DMS53 (cell line): ENCODE results near the gene HOXA2.
A peak's percentile ranks its signal among the peaks of the same experiment; 100 is the strongest.

Experiments used
- DNase-seq: peaks from one replicate; lab custom pipeline; 2025; lab: John Stamatoyannopoulos, UW

Gene HOXA2

DNA sequence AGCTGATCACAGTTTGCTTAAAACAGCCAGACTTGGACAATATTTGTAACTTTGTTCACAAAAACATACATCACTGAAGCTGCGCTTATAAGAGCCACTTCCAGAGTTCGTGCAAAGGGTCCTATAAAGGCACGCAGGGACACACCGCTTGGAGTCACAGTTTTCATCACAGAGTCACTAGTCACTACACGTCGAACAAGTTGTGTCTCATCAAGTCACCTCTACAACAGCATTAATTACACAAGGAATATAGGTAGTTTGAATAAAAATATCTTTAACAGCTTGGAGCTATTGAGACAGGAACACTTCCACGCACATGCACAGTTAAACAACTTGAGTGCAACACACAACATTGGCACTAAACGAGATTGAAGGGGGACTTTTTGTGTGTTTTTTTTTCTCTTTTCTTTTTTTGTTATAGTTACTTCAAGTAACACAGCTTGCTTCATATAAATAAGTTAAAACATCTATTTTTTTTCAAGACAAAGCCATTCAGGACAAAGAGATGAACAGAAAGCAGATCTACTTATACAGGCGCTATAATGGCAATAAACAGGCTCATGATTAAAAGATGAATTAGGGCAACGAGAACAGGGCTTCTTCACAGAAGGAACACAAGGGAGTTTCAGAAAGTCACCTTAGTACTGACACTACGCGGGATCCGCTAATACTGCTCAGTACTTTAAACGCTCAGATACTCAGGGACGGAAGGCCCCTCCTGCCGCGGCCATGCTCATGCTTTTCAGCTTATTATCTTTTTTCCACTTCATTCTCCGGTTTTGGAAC is 38.8 kb upstream of the HOXA2 start:
- no peak for DNase-seq

DNA sequence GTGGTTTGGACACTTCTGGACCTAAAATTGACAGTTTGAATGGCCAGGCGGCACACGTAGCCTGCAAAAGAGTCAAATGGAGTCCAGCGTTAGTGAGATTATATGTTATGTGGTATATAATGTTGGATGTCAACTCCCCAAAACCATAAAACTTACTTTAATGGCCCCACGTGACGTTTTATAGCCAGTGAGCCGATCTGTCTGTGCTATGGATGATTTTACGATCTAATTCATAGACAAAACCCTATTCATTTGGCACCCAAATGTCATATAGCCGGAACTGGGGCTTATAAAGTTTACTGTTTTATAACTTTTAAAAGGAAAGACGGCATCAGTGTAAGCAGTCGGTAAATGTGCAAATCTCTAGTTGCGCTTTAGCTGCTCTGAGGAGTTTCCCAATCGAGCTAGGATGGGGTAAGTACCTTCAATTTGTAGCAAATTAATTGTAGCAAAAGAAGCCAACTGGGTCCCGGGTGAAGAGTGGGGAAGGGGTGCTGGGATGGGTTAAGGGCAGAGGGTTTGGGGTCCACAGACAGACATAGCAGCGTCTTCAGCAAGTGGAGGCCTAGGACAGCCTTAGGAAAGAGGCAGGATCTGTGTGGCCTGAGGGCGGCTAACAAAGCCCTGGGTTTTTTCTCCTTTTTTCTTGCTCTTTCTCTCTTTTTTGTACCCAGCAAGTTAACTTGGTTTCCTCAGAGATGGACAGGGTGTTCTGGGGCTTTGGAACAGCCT is 37.8 kb upstream of the HOXA2 start:
- no peak for DNase-seq

DNA sequence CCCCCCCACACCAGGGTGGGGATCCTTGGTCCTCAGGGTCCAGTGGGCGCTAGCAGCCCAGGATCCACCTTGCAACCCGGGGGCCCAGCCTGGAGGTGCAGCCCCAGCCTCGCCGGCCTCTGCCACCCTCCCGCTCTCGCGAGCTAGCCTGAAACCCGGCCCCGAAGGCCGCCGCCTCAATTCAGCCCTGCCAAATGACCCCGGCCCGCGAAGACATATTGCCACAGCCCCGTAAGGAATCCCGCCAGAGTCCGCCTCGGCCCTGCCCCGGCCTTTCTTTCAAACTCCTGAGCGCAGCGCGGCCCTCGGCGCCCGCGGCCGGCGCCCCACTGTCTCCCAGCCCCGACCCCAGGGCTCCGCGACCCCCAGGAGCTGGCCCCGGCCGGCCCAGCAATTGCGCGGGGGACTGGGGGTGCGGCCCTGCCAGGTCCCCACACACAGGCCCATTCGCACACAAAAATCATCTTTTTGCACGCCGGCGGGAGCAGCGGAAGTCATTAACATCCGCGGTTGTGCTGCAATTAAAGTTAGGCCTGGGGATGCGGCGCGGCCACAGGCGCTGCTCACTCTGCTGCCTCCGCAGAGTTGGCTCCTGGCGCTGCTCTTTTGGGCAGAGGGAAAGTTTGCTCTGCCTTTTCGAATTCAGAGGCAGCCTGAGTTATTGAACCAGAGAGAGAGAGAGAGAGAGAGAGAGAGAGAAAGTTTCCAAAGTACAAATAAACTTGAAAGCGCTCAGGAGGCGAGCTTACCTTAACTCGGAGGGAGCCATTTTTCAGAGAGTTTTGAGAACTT is 37.0 kb upstream of the HOXA2 start:
- DNase-seq: no peak

DNA sequence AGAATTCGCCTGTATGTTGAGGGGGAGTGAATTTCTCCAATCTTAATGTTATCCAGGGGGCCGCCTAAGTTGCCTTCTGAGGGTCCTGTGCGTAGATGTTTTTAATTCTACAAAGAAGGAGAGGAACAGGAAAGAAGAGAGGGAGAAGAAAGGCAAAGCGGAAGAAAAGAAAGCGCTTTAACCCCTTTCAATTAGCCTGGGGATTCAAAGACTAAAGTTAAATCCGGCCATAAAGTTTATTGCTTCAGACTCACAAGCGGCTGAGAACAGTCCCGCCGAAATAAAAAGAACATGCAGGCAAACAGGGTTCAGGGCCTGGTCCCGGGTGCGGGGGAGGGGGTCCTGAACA is 36.5 kb upstream of the HOXA2 start:
- no peak for DNase-seq

DNA sequence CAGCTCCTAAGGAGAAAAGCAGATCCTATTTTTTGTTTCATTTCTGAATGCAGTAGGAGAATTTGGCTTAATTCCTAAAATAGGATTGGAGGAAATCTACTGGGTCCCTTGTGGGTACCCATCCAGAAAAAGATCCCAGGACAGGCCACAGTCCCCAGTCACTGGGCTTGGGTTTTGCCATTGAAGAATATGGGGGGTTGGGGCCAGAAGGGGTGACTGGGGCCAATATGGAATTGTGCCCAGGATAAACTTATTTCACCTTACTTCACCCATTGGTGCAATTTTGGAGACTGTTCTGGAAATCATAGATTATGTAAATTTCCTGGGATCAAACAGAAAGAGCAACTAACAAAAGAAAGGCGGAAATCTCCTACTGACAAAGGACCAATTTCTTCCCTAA is 36.0 kb upstream of the HOXA2 start:
- no peak for DNase-seq

DNA sequence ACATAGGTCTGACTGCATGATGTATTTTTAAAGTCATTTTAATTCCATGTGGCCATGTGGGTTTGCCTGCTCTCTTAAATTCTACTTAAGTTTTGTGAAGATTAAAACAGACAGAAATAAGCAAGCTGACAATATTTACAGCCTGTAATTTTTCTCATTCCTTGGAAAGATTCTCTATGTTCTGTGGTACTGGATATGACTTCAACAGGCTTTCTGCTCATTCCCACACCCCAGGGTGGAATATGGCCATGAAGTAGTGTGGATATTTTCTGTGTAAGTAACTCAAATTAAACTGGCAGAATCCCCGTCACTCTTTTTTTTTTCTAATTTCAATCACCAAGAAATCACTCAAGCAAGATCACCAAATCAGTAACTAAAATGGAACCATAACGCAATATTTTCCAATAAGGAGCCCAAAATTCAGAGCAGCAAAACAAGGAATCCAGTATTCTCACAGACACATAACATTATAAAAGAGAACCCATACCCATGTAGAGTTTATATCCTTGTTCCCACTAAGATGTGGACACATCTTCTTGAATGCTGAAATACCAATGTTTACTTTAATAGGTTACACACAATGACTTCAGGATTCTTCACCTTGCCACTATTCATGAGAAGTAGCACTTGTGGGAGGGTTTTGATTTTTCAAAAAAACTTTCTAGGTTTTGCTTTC is 35.3 kb upstream of the HOXA2 start:
- no peak for DNase-seq

DNA sequence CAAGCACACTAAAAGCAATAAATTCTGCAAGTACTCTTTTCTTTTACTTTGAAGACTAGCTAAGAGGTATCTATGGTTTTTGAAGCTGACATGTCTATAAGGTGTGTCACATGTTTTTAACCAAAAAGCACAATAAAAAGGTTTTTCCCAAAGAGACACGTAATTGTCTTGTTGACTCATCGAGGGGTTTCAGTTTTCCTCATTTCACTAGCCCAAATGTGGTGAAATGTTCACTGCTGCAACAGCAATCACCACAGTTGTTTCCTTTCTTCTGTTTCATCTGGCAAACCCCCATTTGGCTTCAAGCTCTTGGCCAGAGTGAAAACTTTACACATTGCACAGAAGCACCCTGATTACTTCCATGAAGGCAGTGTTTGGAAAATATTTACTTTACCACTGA is 31.9 kb upstream of the HOXA2 start:
- DNase-seq: no peak

DNA sequence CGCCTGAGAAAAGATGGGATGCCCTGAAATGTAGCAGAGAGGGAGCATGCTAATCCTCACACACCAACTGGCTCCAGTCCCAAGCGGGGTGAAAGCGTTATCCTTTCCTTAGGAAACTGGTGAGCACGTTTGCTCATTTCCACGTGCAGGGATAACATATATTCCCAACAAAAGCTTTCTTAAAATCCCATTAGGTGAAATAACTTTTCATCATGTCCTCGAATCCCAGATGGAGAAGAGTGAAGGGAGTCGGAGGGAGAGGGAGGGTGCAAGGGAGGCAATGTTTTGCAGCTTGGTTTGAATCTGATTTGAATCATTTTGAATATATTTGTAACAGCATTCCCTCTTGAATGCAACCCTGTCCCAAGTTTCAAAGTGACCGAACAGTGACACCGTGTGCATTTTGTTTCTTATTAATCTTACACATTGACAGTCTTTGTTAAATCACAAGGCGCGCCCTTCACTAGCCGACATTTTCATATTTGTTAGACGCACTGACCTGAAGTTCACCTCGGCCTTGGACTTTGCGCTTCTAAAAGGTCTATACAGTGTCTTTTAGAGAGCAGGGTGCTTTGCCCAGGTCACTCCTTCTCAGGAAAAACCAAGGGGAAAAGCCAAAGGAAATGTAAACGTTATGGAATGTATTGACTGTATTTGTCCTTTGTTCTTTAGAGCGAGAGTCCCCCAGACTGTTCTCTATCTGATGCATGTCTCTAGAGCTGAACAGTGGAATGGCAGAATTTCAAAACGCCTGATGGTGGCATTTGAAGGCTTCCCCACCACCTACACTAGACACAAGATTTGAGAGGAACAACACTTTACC is 31.1 kb upstream of the HOXA2 start:
- no peak for DNase-seq

DNA sequence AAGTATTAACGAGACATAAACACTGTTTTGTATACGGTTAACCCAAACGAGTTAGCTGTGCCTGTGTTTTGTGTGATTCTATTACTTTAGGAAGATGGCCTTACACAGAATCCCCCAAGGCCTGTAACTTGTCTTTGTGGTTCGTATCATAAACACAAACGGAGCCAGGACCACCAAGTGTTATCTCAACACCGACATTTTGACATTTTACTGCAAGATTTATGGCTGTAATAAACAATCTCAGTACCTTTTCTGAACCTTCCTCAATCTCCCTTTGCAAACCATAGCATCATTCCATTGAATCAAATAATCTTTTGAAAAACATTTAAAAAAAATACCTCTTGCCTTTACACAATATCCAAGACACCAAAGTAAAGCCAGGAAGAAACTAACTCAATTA is 30.5 kb upstream of the HOXA2 start:
- DNase-seq: no peak

DNA sequence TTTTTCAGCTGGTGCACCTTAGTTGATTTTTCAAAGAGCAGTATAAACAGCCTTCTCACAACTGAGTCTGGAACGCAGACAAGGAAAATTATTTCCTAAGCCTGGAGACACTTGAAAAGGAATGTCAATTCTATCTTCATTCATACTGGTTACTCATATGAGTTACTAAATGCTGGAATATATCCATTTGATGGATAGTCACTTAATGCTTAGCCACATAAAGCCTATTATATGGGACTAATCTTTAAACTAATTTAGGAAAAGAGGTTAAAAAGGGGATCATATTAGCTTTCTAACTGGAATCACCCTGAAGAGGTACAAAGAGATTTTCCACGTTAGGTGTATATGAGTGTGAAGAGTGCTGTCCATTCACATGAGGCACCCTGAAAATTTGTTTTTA is 29.7 kb upstream of the HOXA2 start:
- no peak for DNase-seq

DNA sequence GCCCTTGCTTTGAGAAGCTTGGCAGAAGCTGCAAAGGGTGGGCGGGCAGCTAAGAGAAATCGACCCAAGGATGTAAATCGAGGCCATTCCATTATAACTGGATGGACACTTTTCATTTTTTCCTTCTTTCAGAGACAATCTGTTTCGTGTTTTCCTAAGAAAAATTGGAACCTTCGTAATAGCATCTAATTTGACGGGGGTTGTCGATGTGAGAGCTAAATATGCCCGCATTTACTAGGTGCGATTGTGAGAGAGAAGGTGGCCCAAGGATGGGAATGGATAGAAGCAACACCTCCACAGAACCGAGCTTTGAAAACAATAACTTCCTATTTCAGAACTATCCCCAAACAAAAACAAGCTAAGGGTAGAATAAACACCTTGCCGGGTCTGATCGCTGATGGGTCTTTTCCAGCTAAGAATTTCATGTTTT is 28.9 kb upstream of the HOXA2 start:
- no peak for DNase-seq

DNA sequence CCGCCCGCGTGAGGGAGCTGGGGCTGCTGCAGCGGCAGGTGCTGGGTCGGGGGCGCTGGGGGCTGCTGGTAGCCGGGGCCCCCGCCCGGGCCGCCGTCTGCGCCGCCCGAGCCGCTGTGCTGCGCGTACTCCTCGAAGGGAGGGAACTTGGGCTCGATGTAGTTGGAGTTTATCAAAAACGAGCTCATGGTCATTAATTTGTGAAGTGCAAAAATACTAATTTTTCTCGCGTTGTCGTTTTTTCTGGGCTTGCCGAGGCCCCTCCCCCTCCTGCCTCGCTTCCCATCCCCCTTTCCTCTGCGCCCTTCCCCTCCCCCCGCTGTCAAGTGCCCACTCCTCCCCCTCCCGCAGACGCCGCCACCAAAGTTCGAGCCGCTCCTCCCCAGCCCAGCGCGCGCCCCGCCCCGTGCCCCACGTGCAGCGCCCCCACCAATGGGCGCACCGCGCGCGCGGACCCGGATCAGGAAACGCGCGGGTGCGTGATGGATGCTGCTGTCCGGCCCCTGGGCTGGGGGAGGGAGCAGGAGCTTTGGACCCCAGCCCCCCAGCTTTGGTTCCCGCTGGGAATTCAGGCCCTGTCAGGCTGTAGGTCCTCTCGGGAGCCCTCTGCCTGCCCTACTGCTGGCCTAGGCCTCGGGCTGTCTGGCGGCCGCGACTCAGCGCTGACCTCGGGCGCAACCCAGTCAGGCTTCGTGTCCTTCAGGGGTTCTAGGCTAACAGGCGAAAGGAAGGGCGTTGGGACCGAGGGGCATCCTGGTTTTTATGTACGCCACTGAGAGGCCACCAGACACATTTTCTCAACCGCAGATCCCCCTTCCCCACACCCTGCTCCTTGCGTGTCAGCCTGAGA is 28.3 kb upstream of the HOXA2 start, which contains the start of gene HOXA4:
TSS of gene HOXA4 (minus strand) at position 218 of the 850 bp plus-strand sequence. CDS start at position 194, 24 bp downstream.
- peak; percentile 84 for DNase-seq

DNA sequence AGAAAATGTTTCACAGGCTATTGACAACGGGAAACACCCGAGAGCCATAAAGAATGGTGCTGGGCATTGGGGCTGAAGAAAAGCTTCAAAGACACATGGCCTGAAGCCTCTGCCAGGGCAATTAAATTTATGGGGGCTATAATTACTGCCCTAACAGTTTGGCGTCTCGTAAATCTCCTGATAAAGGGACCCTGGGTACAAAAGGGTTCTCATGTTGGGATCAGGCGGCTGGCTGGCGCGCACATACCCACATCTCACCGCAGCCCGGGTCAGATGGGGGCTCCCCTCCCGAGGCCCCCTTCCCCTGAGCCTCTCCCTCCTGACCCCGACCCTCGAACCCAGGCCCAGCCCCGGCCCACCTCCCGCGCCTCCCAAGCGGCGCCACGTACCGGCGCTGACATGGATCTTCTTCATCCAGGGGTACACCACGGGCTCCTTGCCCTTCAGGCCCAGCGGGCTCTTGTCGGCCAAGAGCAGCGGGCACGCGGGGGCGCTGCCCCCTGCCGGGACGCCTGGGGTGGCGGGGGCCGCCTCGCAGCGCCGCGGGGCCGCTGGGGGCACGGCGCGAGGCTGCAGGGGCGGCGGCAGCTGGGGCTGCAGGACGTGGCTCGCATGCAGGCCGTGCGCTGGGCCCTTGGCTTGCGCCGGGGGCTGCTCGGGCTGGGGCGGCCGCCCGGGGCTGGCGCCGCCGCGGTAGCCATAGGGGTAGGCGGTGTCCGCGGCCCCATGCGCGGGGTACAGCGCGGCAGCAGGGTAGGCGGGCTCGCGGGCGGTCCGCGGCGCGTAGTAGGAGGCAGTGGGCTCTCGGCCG is 27.5 kb upstream of the HOXA2 start:
- peak; percentile 52 for DNase-seq

DNA sequence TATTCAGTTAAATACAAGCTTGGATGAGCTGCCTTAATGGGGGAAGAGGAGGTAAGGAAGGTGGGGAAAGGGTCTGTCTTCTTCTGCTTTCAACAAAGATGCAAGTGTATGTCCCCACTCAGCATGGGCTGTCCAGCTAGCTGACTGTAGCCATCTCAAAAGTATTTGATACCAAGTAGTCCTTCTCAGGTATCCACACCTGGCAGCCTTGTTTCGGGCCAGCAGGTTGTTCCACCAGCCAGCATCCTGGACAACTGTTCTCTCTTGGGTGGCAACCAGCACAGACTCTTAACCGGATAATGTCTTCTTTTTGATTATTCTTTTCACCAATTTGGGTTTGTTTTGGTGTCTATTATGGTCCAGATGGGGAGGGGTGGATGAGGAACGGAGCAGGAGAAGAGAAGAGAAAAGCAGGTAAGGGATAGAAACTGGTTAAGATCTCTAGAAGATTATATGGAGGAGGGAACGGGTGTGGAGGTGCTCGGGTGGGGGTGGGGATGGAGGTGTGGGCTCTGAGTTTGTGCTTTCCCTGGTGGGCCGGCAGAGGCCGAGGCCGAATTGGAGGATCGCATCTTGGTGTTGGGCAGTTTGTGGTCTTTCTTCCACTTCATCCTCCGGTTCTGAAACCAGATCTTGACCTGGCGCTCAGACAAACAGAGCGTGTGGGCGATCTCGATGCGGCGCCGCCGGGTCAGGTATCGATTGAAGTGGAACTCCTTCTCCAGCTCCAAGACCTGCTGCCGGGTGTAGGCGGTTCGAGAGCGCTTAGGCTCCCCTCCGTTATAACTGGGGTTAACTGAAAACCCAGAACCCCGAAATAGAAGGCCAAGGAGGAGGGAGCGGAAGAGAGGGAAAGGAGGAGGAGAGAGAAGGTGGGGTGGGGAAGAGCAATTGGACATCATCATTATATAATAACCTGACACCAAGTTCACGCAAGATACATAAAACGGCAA is 26.6 kb upstream of the HOXA2 start:
- DNase-seq: no peak

DNA sequence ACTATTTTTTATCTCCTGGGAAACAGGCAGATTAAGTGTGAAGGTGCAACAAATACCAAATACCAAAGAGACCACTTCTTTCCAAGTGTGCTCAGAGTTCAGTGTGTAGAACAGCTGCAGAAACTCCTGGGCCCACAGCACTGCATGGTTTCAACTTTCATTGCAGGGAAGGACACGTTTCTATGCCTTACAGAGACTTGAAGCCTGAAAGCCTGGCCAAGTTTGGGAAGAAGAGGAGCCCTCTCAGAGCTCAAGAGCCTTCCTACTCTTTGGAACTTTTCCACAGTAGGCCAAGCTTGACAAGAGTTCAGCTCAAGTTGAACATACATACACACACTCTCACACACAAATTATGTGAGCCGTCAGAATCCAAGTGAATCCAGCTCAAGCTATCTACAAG is 25.6 kb upstream of the HOXA2 start:
- DNase-seq: no peak

DNA sequence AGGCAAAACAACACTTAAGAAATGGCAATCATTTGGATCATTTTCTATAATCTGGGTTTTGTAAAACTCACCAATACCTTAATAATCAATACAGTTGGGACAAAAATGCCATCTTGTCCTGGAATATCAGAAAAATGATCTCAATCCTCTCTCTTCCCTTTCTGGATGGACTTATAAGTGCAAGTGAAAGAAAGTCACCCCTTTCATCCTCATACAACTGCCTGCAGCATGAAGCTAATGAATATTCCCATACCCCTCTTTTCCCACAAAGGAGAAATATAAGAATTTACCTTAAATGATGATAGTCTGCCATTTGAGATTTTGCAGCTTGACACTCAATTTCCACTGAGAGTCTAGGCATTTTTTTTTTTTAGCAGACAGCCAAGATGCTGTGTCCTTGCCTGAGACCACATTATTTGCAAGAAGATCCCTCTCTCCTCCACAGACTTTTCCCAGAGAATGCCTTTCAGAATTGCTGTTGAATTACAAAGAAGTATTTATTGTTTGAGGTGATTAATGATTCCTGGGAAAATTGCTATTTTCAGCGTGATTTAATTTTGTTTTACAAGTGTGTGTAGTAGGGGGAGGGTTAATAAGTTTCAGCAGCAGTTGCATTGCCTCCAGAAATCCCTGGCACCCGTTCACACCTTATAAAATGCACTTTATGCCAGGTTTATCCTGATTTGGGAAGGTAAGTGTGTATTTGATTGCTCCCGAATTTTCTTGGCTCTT is 24.3 kb upstream of the HOXA2 start:
- no peak for DNase-seq

DNA sequence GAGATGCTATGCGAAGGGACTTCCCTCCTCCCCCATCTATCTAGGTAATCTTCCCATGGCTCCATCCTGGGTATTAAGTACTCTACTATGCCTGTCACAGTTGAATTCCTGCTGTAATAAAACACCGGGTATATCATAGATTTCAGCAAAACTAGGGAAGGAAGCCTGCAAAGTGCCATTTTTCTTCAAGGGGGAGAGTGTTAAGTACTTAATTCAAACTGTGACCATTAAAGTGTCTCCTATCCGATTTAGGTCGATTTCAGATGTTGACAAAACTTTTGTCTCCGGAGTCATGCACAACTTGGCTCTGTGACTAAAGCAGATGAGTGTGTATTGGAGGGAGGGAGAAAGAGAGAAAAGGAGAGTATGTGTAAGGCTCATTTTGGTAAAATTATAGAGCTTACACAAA is 23.5 kb upstream of the HOXA2 start:
- no peak for DNase-seq
